HepG2 (cell line): Measurements from ENCODE around the gene DNMT3B. TPM values are rescaled to one million over a fixed set of nuclear protein-coding genes. Genes with fewer than 3 reads are reported as not detected.

Experiments
- ATAC-seq: fragments of 200-7000 bp; cut with Tn5 transposase; 3 replicates; pipeline ENCODE4 v1.9.1; 2020; ENCODE audit warnings: mild to moderate bottlenecking, moderate library complexity
- BruUV-seq: library from RNA; stranded (reverse); fragments of 400-500 nt; replicated peaks from 2 replicates; lab custom pipeline; 2021; lab: Mats Ljungman, UMichigan
- CTCF ChIA-PET: fragments of 300-600 bp; formaldehyde crosslinking; extraction: SDS; loops from one replicate; lab custom pipeline; 2021; ENCODE audit warnings: low total read pairs, inconsistent platforms, low intra/inter-chr PET ratio; lab: Yijun Ruan, JAX
- POLR2A ChIA-PET: fragments of 350-600 bp; sonication (Branson Sonifier 250); formaldehyde crosslinking; loops from one replicate; lab custom pipeline; 2020; ENCODE audit warnings: antibody characterized with exemption, inconsistent platforms; lab: Yijun Ruan, JAX
- DNase-seq: peaks from one replicate; pipeline ENCODE4 v3.0.0-alpha.2; 2015; ENCODE audit warnings: low spot score
- FAIRE-seq: peaks from 3 replicates; lab custom pipeline; 2011; peaks lifted over from hg19 to GRCh38; lab: Jason Lieb, UNC
- H2AFZ ChIP-seq: one replicate; pipeline ENCODE4 v1.6.1; 2011; ENCODE audit warnings: low read length, inconsistent platforms
- H3K27ac ChIP-seq: fragments of 300-600 bp; 3 replicates; pipeline ENCODE4 v1.8.0; 2011; ENCODE audit warnings: mixed run types, mild to moderate bottlenecking, mixed read lengths, low read length, inconsistent platforms; ENCODE audit not compliant: insufficient read depth; ENCODE audit errors: extremely low read length
- H3K27me3 ChIP-seq, 2 experiments: fragments of 200-600 bp in 1 of 2; 2 replicates in 1 of 2; 3 replicates in 1 of 2; pipeline versions ENCODE4 v1.6.0 to v1.8.0; 2011; ENCODE audit warnings: low read length in 2 of 2, mild to moderate bottlenecking in 2 of 2, moderate library complexity in 2 of 2, inconsistent platforms in 1 of 2; ENCODE audit not compliant: insufficient read depth in 2 of 2, control insufficient read depth in 1 of 2
- H3K36me3 ChIP-seq, 2 experiments: fragments of 200-600 bp in 1 of 2; replicated peaks in 1 of 2; 2 replicates in 1 of 2; 3 replicates in 1 of 2; pipeline versions ENCODE4 v1.5.1 to v1.8.0; 2011; ENCODE audit warnings: low read length in 2 of 2, inconsistent platforms in 1 of 2; ENCODE audit not compliant: insufficient read depth in 2 of 2, control insufficient read depth in 1 of 2
- H3K4me1 ChIP-seq: 2 replicates; pipeline ENCODE4 v1.5.1; 2012; ENCODE audit warnings: low read length, inconsistent platforms; ENCODE audit not compliant: insufficient read depth
- H3K4me2 ChIP-seq: 2 replicates; pipeline ENCODE4 v1.6.0; 2011; ENCODE audit warnings: low read depth, low read length, inconsistent platforms
- H3K4me3 ChIP-seq, 3 experiments: fragments of 200-600 bp in 1 of 3; sonication (generic), shearing (Covaris generic) in 1 of 3; replicated peaks in 1 of 3; 2 replicates each; pipeline ENCODE4 v1.5.1; 2011 to 2016; ENCODE audit warnings: low read length in 3 of 3, inconsistent platforms in 2 of 3, low read depth in 2 of 3, mild to moderate bottlenecking in 2 of 3, control low read depth in 1 of 3, mixed read lengths in 1 of 3; ENCODE audit not compliant: insufficient read depth in 1 of 3
- H3K79me2 ChIP-seq: one replicate; pipeline ENCODE4 v1.6.1; 2011; ENCODE audit warnings: low read length, inconsistent platforms; ENCODE audit not compliant: insufficient read depth
- H3K9ac ChIP-seq: 2 replicates; pipeline ENCODE4 v1.6.0; 2011; ENCODE audit warnings: mild to moderate bottlenecking, low read depth, low read length, inconsistent platforms; ENCODE audit not compliant: insufficient read depth
- H3K9me3 ChIP-seq: 2 replicates; pipeline ENCODE4 v1.5.1; 2012; ENCODE audit warnings: mild to moderate bottlenecking, low read length
- H4K20me1 ChIP-seq: 2 replicates; pipeline ENCODE4 v1.6.0; 2011; ENCODE audit warnings: inconsistent platforms, mild to moderate bottlenecking, low read length, moderate library complexity; ENCODE audit not compliant: insufficient read depth
- GLI4 ChIP-seq: sonication (generic); formaldehyde crosslinking; IDR thresholded peaks from 2 replicates; pipeline ENCODE4 v1.5.1; 2020; ENCODE audit warnings: missing genetic modification reagents, mild to moderate bottlenecking, moderate library complexity, borderline replicate concordance
- IRF2 ChIP-seq: IDR thresholded peaks from 2 replicates; pipeline ENCODE4 v1.6.1; 2018; ENCODE audit warnings: missing genetic modification reagents, missing compliant biosample characterization
- JUN ChIP-seq: sonication (generic); formaldehyde crosslinking; IDR thresholded peaks from 2 replicates; pipeline ENCODE4 v1.4.0; 2020; ENCODE audit warnings: mild to moderate bottlenecking, missing genetic modification reagents
- KLF13 ChIP-seq: sonication (generic); formaldehyde crosslinking; IDR thresholded peaks from 2 replicates; pipeline ENCODE4 v1.4.0; 2020; ENCODE audit warnings: mild to moderate bottlenecking, missing genetic modification reagents
- PAX8 ChIP-seq: sonication (generic); formaldehyde crosslinking; IDR thresholded peaks from 2 replicates; pipeline ENCODE4 v1.8.0; 2022; ENCODE audit warnings: mild to moderate bottlenecking, missing genetic modification reagents, borderline replicate concordance
- SALL1 ChIP-seq: sonication (generic); formaldehyde crosslinking; IDR thresholded peaks from 2 replicates; pipeline ENCODE4 v1.8.0; 2022; ENCODE audit warnings: mild to moderate bottlenecking, missing genetic modification reagents
- TAF15 ChIP-seq: fragments of 200-400 bp; formaldehyde crosslinking; IDR thresholded peaks from one replicate; pipeline ENCODE4 v1.6.1; 2018; ENCODE audit warnings: mild to moderate bottlenecking, low read depth, low read length; ENCODE audit not compliant: poor library complexity, severe bottlenecking
- TOE1 ChIP-seq: sonication (generic); formaldehyde crosslinking; IDR thresholded peaks from 2 replicates; pipeline ENCODE4 v1.4.0; 2020; ENCODE audit warnings: mild to moderate bottlenecking, missing genetic modification reagents
- U2AF2 ChIP-seq: fragments of 200-400 bp; formaldehyde crosslinking; IDR thresholded peaks from 2 replicates; pipeline ENCODE4 v1.6.1; 2017; ENCODE audit warnings: low read depth, mild to moderate bottlenecking, low read length
- ZNF274 ChIP-seq: sonication (generic); formaldehyde crosslinking; IDR thresholded peaks from 2 replicates; pipeline ENCODE4 v1.5.1; 2020; ENCODE audit warnings: mild to moderate bottlenecking, missing genetic modification reagents
- ZNF34 ChIP-seq: sonication (generic); formaldehyde crosslinking; IDR thresholded peaks from 2 replicates; pipeline ENCODE4 v1.4.0; 2020; ENCODE audit warnings: mild to moderate bottlenecking, missing genetic modification reagents, borderline replicate concordance
- ZNF446 ChIP-seq: sonication (generic); formaldehyde crosslinking; IDR thresholded peaks from 2 replicates; pipeline ENCODE4 v1.5.0; 2020; ENCODE audit warnings: mild to moderate bottlenecking, missing genetic modification reagents
- ZNF549 ChIP-seq: sonication (generic); formaldehyde crosslinking; IDR thresholded peaks from 2 replicates; pipeline ENCODE4 v1.5.0; 2020; ENCODE audit warnings: missing genetic modification reagents
- ZNF557 ChIP-seq: sonication (generic); formaldehyde crosslinking; IDR thresholded peaks from 2 replicates; pipeline ENCODE4 v1.4.0; 2020; ENCODE audit warnings: missing genetic modification reagents
- ZNF567 ChIP-seq: sonication (generic); formaldehyde crosslinking; IDR thresholded peaks from 2 replicates; pipeline ENCODE4 v1.8.1; 2023; ENCODE audit warnings: mild to moderate bottlenecking, missing genetic modification reagents, borderline replicate concordance
- ZNF766 ChIP-seq: sonication (generic); formaldehyde crosslinking; IDR thresholded peaks from 2 replicates; pipeline ENCODE4 v1.5.0; 2020; ENCODE audit warnings: missing genetic modification reagents, borderline replicate concordance
- ZNF883 ChIP-seq: sonication (generic); formaldehyde crosslinking; IDR thresholded peaks from 2 replicates; pipeline ENCODE4 v1.5.1; 2020; ENCODE audit warnings: mild to moderate bottlenecking, missing genetic modification reagents; ENCODE audit errors: not compliant biosample characterization
- WGBS: methylation state at CpG from one replicate; pipeline ENCODE4 v1.1.6; 2017; ENCODE audit warnings: low lambda C conversion rate; 5-methylcytosine and 5-hydroxymethylcytosine counted together
- in situ Hi-C: cut with HindIII; loops from 2 replicates; pipeline ENCODE4 v1.10.0; 2017; ENCODE audit warnings: low pct_unique_long_range_greater_than_20kb; ENCODE audit not compliant: extremely low pct_ligation_motif_present
- intact Hi-C: fragments of 100-400 bp; cut with micrococcal nuclease; formaldehyde crosslinking; loops from one replicate; pipeline ENCODE4 v1.10.0; 2022; ENCODE audit not compliant: unreplicated experiment
- polyA plus RNA-seq, 8 experiments: library from polyadenylated mRNA; depleted of rRNA in 3 of 8; stranded (reverse) in 7 of 8; unstranded in 1 of 8; fragments of >200 nt; fragmentation: Illumina TruSeq in 4 of 8; extraction: Trizol in 4 of 8; gene quantifications; 2 replicates each; pipeline versions ENCODE4 v1.2.1 to v1.2.3, GENCODE V29; 2011 to 2016; ENCODE audit warnings: low read depth in 4 of 8, missing spikeins in 1 of 8, mixed read lengths in 1 of 8; ENCODE audit not compliant: insufficient read depth in 1 of 8
- total RNA-seq, 5 experiments: library from RNA; depleted of rRNA; stranded (reverse); fragments of >200 nt; fragmentation: Illumina TruSeq; extraction: Trizol; gene quantifications; 2 replicates each; pipeline ENCODE4 v1.2.3, GENCODE V29; 2016; ENCODE audit warnings: low read depth in 1 of 5
- TF ChIP-seq, protein P1 (sequence below): sonication (generic); formaldehyde crosslinking; IDR thresholded peaks from 2 replicates; pipeline ENCODE4 v1.4.0; 2020; ENCODE audit warnings: mild to moderate bottlenecking, missing genetic modification reagents
- TF ChIP-seq, protein P2 (sequence below): sonication (generic); formaldehyde crosslinking; IDR thresholded peaks from 2 replicates; pipeline ENCODE4 v1.4.0; 2020; ENCODE audit warnings: missing genetic modification reagents
- TF ChIP-seq, protein P3 (sequence below): IDR thresholded peaks from 2 replicates; pipeline ENCODE4 v1.6.1; 2016; ENCODE audit warnings: low read depth, control low read depth

The DNMT3B gene
- total and polyA plus RNA-seq, 2 of the 13 experiments (the other 11 are each of a cell fraction or from before 2014, with no cell fraction given), result 3.8 to 13.9 TPM

GRCh38 chr20:32820698-32821377 is 58.7 kb downstream of the DNMT3B start (continued):
- TF ChIP-seq KLF13 (CRISPR knock-in tag) (0 out of 2 replicates have a peak, but pooled peaks have one; percentile 9), GLI4 (CRISPR knock-in tag) (0 out of 2 replicates have a peak, but pooled peaks have one; percentile 91), PAX8 (CRISPR knock-in tag) (0 out of 2 replicates have a peak, but pooled peaks have one; percentile 1), ZNF567 (0 out of 2 replicates have a peak, but pooled peaks have one; percentile 10), ZNF766 (CRISPR knock-in tag) (0 out of 2 replicates have a peak, but pooled peaks have one; percentile 11), U2AF2 (0 out of 2 replicates have a peak, but pooled peaks have one; percentile 28), ZNF274 (CRISPR knock-in tag) (peak; percentile 82)
- TF ChIP-seq, all 625 proteins: peak for 36

DNA sequence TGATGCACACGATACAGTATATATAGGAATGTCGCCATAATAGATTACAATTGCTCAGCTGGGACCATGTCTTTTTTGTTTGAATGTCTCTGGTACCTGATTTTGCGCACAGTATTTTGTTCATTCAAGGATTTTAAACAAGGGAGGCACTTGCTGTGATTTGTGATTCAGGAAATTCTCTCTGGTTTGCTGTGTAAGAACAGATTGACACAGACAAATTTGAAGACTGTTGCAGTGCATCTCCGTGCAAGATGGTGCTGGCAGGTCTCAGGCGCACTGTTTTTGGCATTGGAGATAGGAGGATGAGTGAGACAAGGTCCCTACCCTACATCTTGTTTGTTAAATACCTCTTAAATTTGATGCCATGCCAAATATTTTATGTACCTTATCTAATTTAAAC is 60.0 kb downstream of the DNMT3B start:
- WGBS, result 94% methylated on average over 5 of the region's 5 CpGs
- H3K27me3 ChIP-seq, result peaks cover 0 to 4% of the 10 kb centered on the region in 2 experiments; a peak in 1 of 5 replicates
- intact Hi-C loops (loop anchor here (2.0 kb wide), 1 partner anchor 61 kb away; no protein-coding TSS in a partner anchor), in situ Hi-C loops (no loop called here)
- POLR2A ChIA-PET, result interaction anchor here (0.6 kb wide), 1 partner anchor 572 kb away, joined by 4 read pairs; no protein-coding TSS in a partner anchor
- BruUV-seq, result no TSS peak
- no peak overlapping the region for H3K9ac ChIP-seq
- FAIRE-seq (no peak), ATAC-seq (no peak)
- CTCF ChIA-PET, result no interaction called here
- H4K20me1 ChIP-seq, result peaks cover 34% of the 10 kb centered on the region
- peaks cover 59% of the 10 kb centered on the region for H3K4me1 ChIP-seq
- no peak overlapping the region for H2AFZ ChIP-seq
- peak overlapping the region; percentile 98 for H3K4me2 ChIP-seq
- H3K9me3 ChIP-seq, result peaks cover 6% of the 10 kb centered on the region; the same call in 1 of the 2 replicates
- TF ChIP-seq, protein P1, sequence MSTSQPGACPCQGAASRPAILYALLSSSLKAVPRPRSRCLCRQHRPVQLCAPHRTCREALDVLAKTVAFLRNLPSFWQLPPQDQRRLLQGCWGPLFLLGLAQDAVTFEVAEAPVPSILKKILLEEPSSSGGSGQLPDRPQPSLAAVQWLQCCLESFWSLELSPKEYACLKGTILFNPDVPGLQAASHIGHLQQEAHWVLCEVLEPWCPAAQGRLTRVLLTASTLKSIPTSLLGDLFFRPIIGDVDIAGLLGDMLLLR (CRISPR knock-in tag), result no peak
- no peak for TF ChIP-seq ZNF549 (CRISPR knock-in tag)
- no peak for TF ChIP-seq JUN
- no peak for TF ChIP-seq IRF2 (CRISPR knock-in tag)
- no peak for TF ChIP-seq ZNF34
- no peak for TF ChIP-seq TAF15
- TF ChIP-seq ZNF883 (CRISPR knock-in tag), result no peak
- TF ChIP-seq, protein P2, sequence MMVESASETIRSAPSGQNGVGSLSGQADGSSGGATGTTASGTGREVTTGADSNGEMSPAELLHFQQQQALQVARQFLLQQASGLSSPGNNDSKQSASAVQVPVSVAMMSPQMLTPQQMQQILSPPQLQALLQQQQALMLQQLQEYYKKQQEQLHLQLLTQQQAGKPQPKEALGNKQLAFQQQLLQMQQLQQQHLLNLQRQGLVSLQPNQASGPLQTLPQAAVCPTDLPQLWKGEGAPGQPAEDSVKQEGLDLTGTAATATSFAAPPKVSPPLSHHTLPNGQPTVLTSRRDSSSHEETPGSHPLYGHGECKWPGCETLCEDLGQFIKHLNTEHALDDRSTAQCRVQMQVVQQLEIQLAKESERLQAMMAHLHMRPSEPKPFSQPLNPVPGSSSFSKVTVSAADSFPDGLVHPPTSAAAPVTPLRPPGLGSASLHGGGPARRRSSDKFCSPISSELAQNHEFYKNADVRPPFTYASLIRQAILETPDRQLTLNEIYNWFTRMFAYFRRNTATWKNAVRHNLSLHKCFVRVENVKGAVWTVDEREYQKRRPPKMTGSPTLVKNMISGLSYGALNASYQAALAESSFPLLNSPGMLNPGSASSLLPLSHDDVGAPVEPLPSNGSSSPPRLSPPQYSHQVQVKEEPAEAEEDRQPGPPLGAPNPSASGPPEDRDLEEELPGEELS (CRISPR knock-in tag), result no peak
- no peak for TF ChIP-seq ZNF557 (CRISPR knock-in tag)
- no peak for TF ChIP-seq TOE1
- TF ChIP-seq KLF13 (CRISPR knock-in tag), result no peak
- TF ChIP-seq, protein P3, sequence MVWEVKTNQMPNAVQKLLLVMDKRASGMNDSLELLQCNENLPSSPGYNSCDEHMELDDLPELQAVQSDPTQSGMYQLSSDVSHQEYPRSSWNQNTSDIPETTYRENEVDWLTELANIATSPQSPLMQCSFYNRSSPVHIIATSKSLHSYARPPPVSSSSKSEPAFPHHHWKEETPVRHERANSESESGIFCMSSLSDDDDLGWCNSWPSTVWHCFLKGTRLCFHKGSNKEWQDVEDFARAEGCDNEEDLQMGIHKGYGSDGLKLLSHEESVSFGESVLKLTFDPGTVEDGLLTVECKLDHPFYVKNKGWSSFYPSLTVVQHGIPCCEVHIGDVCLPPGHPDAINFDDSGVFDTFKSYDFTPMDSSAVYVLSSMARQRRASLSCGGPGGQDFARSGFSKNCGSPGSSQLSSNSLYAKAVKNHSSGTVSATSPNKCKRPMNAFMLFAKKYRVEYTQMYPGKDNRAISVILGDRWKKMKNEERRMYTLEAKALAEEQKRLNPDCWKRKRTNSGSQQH (CRISPR knock-in tag), result no peak
- TF ChIP-seq SALL1 (CRISPR knock-in tag), result no peak
- no peak for TF ChIP-seq ZNF446
- TF ChIP-seq, all 625 proteins: peak for 0
- H3K27ac ChIP-seq, result no peak overlapping the region
- no peak for DNase-seq
- no peak overlapping the region for H3K4me3 ChIP-seq
- H3K36me3 ChIP-seq, result peaks cover 6 to 8% of the 10 kb centered on the region in 2 experiments
- H3K79me2 ChIP-seq, result peaks cover 61% of the 10 kb centered on the region
